VCaP (cell line): Measurements from ENCODE around the gene MARVELD2.

Source experiments
- H3K27ac ChIP-seq: fragments of 450-650 bp; 2 replicates; pipeline ENCODE4 v1.5.1; 2017
- TF ChIP-seq, protein P1 (sequence below): fragments of 450-650 bp; conservative IDR thresholded peaks from 2 replicates; pipeline ENCODE4 v1.5.1; 2017; ENCODE audit warnings: mild to moderate bottlenecking, moderate library complexity

Gene MARVELD2

DNA sequence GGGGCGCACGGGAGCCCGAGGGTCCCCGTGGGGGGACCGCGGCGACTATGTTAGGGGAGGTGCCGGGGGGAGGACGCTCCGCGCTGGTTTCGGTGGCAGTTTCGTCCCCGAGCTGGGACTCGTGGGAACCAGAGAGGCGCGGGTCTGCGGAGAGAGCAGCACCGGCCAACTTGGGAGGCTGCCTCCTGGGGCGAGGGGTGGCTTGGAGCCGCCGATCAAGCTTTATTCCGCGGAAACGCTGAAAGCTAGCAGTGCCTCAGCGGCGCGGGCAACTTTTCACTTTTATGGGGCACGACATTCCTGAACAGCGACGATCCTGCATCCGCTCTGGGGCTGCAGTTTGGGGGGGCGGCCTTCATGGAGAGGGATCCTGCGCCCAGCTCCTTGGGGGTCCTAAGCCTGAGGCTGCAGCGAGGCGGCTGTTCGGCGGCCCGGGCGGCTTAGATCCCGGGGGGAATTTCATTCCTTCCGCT, 78.0 kb downstream of the MARVELD2 start:
- TF ChIP-seq, protein P1, sequence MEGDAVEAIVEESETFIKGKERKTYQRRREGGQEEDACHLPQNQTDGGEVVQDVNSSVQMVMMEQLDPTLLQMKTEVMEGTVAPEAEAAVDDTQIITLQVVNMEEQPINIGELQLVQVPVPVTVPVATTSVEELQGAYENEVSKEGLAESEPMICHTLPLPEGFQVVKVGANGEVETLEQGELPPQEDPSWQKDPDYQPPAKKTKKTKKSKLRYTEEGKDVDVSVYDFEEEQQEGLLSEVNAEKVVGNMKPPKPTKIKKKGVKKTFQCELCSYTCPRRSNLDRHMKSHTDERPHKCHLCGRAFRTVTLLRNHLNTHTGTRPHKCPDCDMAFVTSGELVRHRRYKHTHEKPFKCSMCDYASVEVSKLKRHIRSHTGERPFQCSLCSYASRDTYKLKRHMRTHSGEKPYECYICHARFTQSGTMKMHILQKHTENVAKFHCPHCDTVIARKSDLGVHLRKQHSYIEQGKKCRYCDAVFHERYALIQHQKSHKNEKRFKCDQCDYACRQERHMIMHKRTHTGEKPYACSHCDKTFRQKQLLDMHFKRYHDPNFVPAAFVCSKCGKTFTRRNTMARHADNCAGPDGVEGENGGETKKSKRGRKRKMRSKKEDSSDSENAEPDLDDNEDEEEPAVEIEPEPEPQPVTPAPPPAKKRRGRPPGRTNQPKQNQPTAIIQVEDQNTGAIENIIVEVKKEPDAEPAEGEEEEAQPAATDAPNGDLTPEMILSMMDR = no peak
- H3K27ac ChIP-seq = peak overlapping the region; percentile 96

DNA sequence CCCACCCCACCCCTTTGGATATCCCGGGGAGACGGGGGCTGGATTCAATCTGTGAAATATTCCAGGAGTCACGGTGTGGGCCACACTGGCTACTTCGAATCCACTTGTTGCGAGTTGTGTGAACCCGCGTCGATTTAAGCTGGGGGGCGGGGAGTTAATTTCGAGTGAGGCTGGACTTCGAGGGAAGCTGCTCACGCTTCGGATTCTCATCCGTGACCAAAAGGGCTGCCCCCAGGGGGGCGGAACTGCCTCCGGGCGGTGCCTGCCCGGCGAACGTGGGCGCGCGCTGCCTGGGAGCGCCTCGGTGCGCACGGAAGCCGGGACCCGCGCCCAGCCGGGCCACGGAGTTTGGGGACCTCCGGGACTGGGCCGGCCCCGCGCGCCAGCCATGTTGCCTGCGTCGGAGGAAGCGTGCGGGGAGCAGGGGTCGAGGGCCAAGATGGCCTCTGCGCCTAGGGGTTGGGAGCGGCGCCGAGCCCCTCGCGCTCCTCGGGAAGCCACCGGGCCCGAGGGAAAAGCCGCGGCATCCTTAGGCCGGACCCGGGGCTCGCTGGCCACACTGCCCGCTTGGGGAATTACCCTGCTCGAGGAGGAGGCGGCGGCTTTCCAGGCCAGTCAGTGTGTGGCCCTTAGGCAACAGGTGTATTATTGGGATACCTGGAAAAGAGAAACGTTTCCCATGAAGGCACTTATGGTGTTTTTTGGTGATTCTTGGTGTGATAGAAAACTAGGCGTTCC, 78.6 kb downstream of the MARVELD2 start:
- TF ChIP-seq, protein P1 = no peak
- peak overlapping the region; percentile 96 for H3K27ac ChIP-seq
